ENCODE data around the gene OLA1.

- TF ChIP-seq CTCF (IDR thresholded peaks at IDR 0.05; ENCODE audit: insufficient read depth, low read length, poor library complexity, severe bottlenecking) (no peak), EZH2phosphoT487 (conservative IDR thresholded peaks at IDR 0.05; ENCODE audit: low read length) (no peak)
Observed at GRCh38 chr2:174181368-174181767, 67.0 kb downstream of the OLA1 start.
